IMR-90 (cell line): ENCODE results near the gene SIM2. TPM values are rescaled to one million over a fixed set of nuclear protein-coding genes. Genes with fewer than 3 reads are reported as not detected.

ENCODE experiments used
- ATAC-seq: fragments of 200-7000 bp; cut with Tn5 transposase; 2 replicates; pipeline ENCODE4 v1.9.1; 2020; ENCODE audit warnings: low read depth, mild to moderate bottlenecking, moderate library complexity
- BruUV-seq: library from RNA; stranded (reverse); fragments of 400-500 nt; replicated peaks from 2 replicates; lab custom pipeline; 2021; lab: Mats Ljungman, UMichigan
- CTCF ChIA-PET: fragments of 300-600 bp; formaldehyde crosslinking; extraction: SDS; loops from one replicate; lab custom pipeline; 2021; ENCODE audit warnings: antibody characterized with exemption; lab: Yijun Ruan, JAX
- POLR2A ChIA-PET: fragments of 300-600 bp; sonication (Branson Sonifier 250); formaldehyde crosslinking; loops from one replicate; lab custom pipeline; 2022; ENCODE audit warnings: antibody characterized with exemption; ENCODE audit not compliant: unreplicated experiment; lab: Charles Lee
- DNase-seq: peaks from one replicate; pipeline ENCODE4 v3.0.0; 2013
- H2AFZ ChIP-seq: replicated peaks from 2 replicates; pipeline ENCODE3; 2013; ENCODE audit warnings: low read length, mild to moderate bottlenecking; ENCODE audit not compliant: poor library complexity
- H2AK5ac ChIP-seq: 2 replicates; pipeline ENCODE4 v1.6.1; 2013; ENCODE audit warnings: low read depth, low read length, inconsistent platforms
- H2AK9ac ChIP-seq: replicated peaks from 2 replicates; pipeline ENCODE3; 2013; ENCODE audit warnings: mild to moderate bottlenecking, low read depth, low read length, moderate library complexity; ENCODE audit not compliant: poor library complexity
- H2BK120ac ChIP-seq: 2 replicates; pipeline ENCODE4 v1.6.1; 2013; ENCODE audit warnings: low read depth, low read length, inconsistent platforms
- H2BK15ac ChIP-seq: 3 replicates; pipeline ENCODE4 v1.6.1; 2013; ENCODE audit warnings: low read depth, low read length, inconsistent platforms
- H2BK20ac ChIP-seq: 2 replicates; pipeline ENCODE4 v1.6.1; 2013; ENCODE audit warnings: low read depth, mild to moderate bottlenecking, inconsistent platforms, low read length, moderate library complexity
- H2BK5ac ChIP-seq: 2 replicates; pipeline ENCODE4 v1.6.1; 2013; ENCODE audit warnings: mild to moderate bottlenecking, low read depth, low read length, inconsistent platforms; ENCODE audit not compliant: poor library complexity, severe bottlenecking
- H3K14ac ChIP-seq: replicated peaks from 2 replicates; pipeline ENCODE4 v1.6.1; 2013; ENCODE audit warnings: low read depth, low read length, inconsistent platforms
- H3K18ac ChIP-seq: 2 replicates; pipeline ENCODE4 v1.6.1; 2013; ENCODE audit warnings: low read depth, low read length, control low read depth
- H3K23ac ChIP-seq: 2 replicates; pipeline ENCODE4 v1.6.1; 2013; ENCODE audit warnings: low read depth, low read length, inconsistent platforms
- H3K27ac ChIP-seq: 2 replicates; pipeline ENCODE4 v1.5.1; 2013; ENCODE audit warnings: mild to moderate bottlenecking, control low read depth, low read length; ENCODE audit not compliant: insufficient read depth
- H3K27me3 ChIP-seq: 2 replicates; pipeline ENCODE4 v1.6.1; 2013; ENCODE audit warnings: low read length; ENCODE audit not compliant: control insufficient read depth, insufficient read depth
- H3K36me3 ChIP-seq: 2 replicates; pipeline ENCODE4 v1.6.1; 2013; ENCODE audit warnings: low read length, mixed read lengths; ENCODE audit not compliant: control insufficient read depth, insufficient read depth
- H3K4ac ChIP-seq: 2 replicates; pipeline ENCODE4 v1.6.1; 2013; ENCODE audit warnings: low read depth, low read length, inconsistent platforms
- H3K4me1 ChIP-seq: 2 replicates; pipeline ENCODE4 v1.6.1; 2013; ENCODE audit warnings: low read length, mixed read lengths; ENCODE audit not compliant: control insufficient read depth, insufficient read depth
- H3K4me2 ChIP-seq: 2 replicates; pipeline ENCODE4 v1.6.1; 2013; ENCODE audit warnings: low read depth, mild to moderate bottlenecking, control low read depth, low read length, moderate library complexity
- H3K4me3 ChIP-seq: 2 replicates; pipeline ENCODE4 v1.5.1; 2013; ENCODE audit warnings: low read depth, mild to moderate bottlenecking, control low read depth, low read length, moderate library complexity; ENCODE audit not compliant: insufficient read depth
- H3K56ac ChIP-seq: 2 replicates; pipeline ENCODE4 v1.6.1; 2013; ENCODE audit warnings: low read length, inconsistent platforms; ENCODE audit not compliant: insufficient read depth; ENCODE audit errors: extremely low read depth
- H3K79me1 ChIP-seq, 2 experiments: 2 replicates each; pipeline ENCODE4 v1.6.1; 2013; ENCODE audit warnings: low read length in 2 of 2, inconsistent platforms in 1 of 2, low read depth in 1 of 2
- H3K9ac ChIP-seq: 2 replicates; pipeline ENCODE4 v1.6.1; 2013; ENCODE audit warnings: low read depth, low read length, control low read depth
- H3K9me1 ChIP-seq: 2 replicates; pipeline ENCODE4 v1.6.1; 2013; ENCODE audit warnings: low read length, inconsistent platforms; ENCODE audit not compliant: insufficient read depth
- H3K9me3 ChIP-seq: 2 replicates; pipeline ENCODE4 v1.6.1; 2013; ENCODE audit warnings: low read length; ENCODE audit not compliant: control insufficient read depth, insufficient read depth
- H4K20me1 ChIP-seq: 2 replicates; pipeline ENCODE4 v1.6.1; 2013; ENCODE audit warnings: low read length, inconsistent platforms; ENCODE audit not compliant: insufficient read depth
- H4K5ac ChIP-seq: 2 replicates; pipeline ENCODE4 v1.6.1; 2013; ENCODE audit warnings: mild to moderate bottlenecking, low read depth, low read length, control low read depth
- H4K8ac ChIP-seq, 2 experiments: 2 replicates each; pipeline ENCODE4 v1.6.1; 2013; ENCODE audit warnings: low read depth in 2 of 2, low read length in 2 of 2, control low read depth in 1 of 2, inconsistent platforms in 1 of 2
- H4K91ac ChIP-seq: 2 replicates; pipeline ENCODE4 v1.6.1; 2013; ENCODE audit warnings: low read depth, low read length, inconsistent platforms; ENCODE audit not compliant: insufficient read depth
- CHD1 ChIP-seq: IDR thresholded peaks from 2 replicates; pipeline ENCODE4 v1.6.1; 2012; ENCODE audit warnings: low read depth, low read length, improper control_type of control experiment
- ELK1 ChIP-seq: fragments of 150-350 bp; IDR thresholded peaks from 2 replicates; pipeline ENCODE4 v1.6.1; 2016; ENCODE audit warnings: low read depth, mild to moderate bottlenecking, low read length, moderate library complexity, borderline replicate concordance
- MAZ ChIP-seq: IDR thresholded peaks from 2 replicates; pipeline ENCODE4 v1.6.1; 2012; ENCODE audit warnings: low read depth, mild to moderate bottlenecking, low read length, improper control_type of control experiment, moderate library complexity, borderline replicate concordance
- NFE2L2 ChIP-seq: fragments of 150-350 bp; IDR thresholded peaks from 2 replicates; pipeline ENCODE4 v1.6.1; 2016; ENCODE audit warnings: low read depth, mild to moderate bottlenecking, low read length
- WGBS, 2 experiments: methylation state at CpG; one replicate each; pipeline versions ENCODE4 v1.1.5 to v1.1.7; 2013; ENCODE audit warnings: missing lambda C conversion rate in 2 of 2; ENCODE audit not compliant: insufficient read length in 1 of 2; ENCODE audit errors: extremely low coverage in 2 of 2; 5-methylcytosine and 5-hydroxymethylcytosine counted together
- dilution Hi-C: fragments of 300-500 bp; cut with HindIII; formaldehyde crosslinking; loops from one replicate; pipeline ENCODE4 v1.14.3; 2018; ENCODE audit warnings: low sequenced_read_pairs; ENCODE audit not compliant: unreplicated experiment
- in situ Hi-C: fragments of 300-500 bp; cut with MboI; formaldehyde crosslinking; loops from 3 replicates; pipeline ENCODE4 v1.14.3; 2019; ENCODE audit warnings: low sequenced_read_pairs, inconsistent platforms, mixed read lengths
- intact Hi-C: fragments of 100-400 bp; cut with micrococcal nuclease; formaldehyde crosslinking; loops from 2 replicates; pipeline ENCODE4 v1.10.0; 2022
- polyA plus RNA-seq, 3 experiments: library from polyadenylated mRNA; depleted of rRNA; stranded (reverse); fragments of >200 nt; gene quantifications; 2 replicates each; pipeline ENCODE4 v1.2.3, GENCODE V29; 2012; ENCODE audit warnings: low replicate concordance in 1 of 3
- total RNA-seq: library from RNA; depleted of rRNA; stranded (reverse); fragments of >200 nt; gene quantifications from 2 replicates; pipeline ENCODE4 v1.2.3, GENCODE V29; 2012

SIM2 gene
- total and polyA plus RNA-seq, 2 of the 4 experiments (the other 2 are of a cell fraction), result 2.2 to 7.5 TPM

GRCh38 chr21:36721817-36722216, 22.9 kb downstream of the SIM2 start:
- Histone ChIP-seq H4K20me1 (no peaks in the 10 kb centered on the region), H4K5ac (no peak overlapping the region), H3K18ac (no peak overlapping the region), H3K56ac (no peak overlapping the region), H3K23ac (no peak overlapping the region), H3K9me3 (no peaks in the 10 kb centered on the region), H3K9me1 (0 out of 2 replicates have a peak, but pooled peaks cover 2% of the 10 kb centered on the region), H4K91ac (no peak overlapping the region), H4K8ac (no peak overlapping the region), H2BK15ac (no peak overlapping the region), H3K27me3 (peaks cover 52% of the 10 kb centered on the region), H3K36me3 (no peaks in the 10 kb centered on the region), H2AK5ac (no peak overlapping the region), H3K27ac (no peak overlapping the region), H3K79me1 (no peaks in the 10 kb centered on the region; a peak in 1 of 4 replicates), H2BK20ac (no peak overlapping the region), H3K4me3 (no peak overlapping the region), H2BK120ac (no peak overlapping the region), H2AK9ac (no peak overlapping the region), H3K4ac (no peak overlapping the region), H3K14ac (no peak overlapping the region), H2BK5ac (no peak overlapping the region), H3K4me1 (no peaks in the 10 kb centered on the region), H3K4me2 (no peak overlapping the region), H3K9ac (no peak overlapping the region), H2AFZ (no peak overlapping the region)
- BruUV-seq, result no TSS peak
- WGBS, 2 experiments, result no CpG with 5 or more reads among the region's 7 CpGs
- TF ChIP-seq CHD1, result no peak
- no peak for TF ChIP-seq NFE2L2
- no peak for TF ChIP-seq ELK1
- no peak for TF ChIP-seq MAZ
- intact Hi-C loops, result no loop called here
- ATAC-seq, result no peak
- no peak for DNase-seq
- ChIA-PET POLR2A (no interaction called here), CTCF (no interaction called here)
- in situ Hi-C loops, result no loop called here
- dilution Hi-C loops, result no loop called here
